Ovary (tissue), 3 donors: ENCODE measurements around the gene PSMD2.

Experiments
- CTCF ChIP-seq, 3 donors: fragments of 450-650 bp in 2 of 3; fragments of 200-600 bp in 1 of 3; IDR thresholded peaks; one replicate each; pipeline versions ENCODE4 v1.5.1 to v1.8.0; 2016 to 2022; ENCODE audit warnings: antibody characterized with exemption in 3 of 3, mild to moderate bottlenecking in 1 of 3
- POLR2A ChIP-seq: fragments of 450-650 bp; IDR thresholded peaks from one replicate; pipeline ENCODE4 v1.6.1; 2017; ENCODE audit warnings: antibody characterized with exemption, mild to moderate bottlenecking, moderate library complexity
- donor health status: DM: no; HTN: no; CAD: no.

GRCh38 chr3:184259396-184259877 is 39.6 kb upstream of the PSMD2 start:
- TF ChIP-seq POLR2A (no peak), CTCF (IDR thresholded peaks at IDR 0.05) (no peak)
